ENCODE results near the gene WNT1. TPM values are rescaled to one million over a fixed set of nuclear protein-coding genes. Genes with fewer than 3 reads are reported as not detected.
A peak's percentile ranks its signal among the peaks of the same experiment; 100 is the strongest.

WNT1 gene
- total RNA-seq (not detected in 2 replicates), polyA plus RNA-seq (not detected in 2 replicates), polyA minus RNA-seq (not detected in 2 replicates), Bru-seq, nascent RNA (not detected), BruChase-seq, experiment 1, labeled RNA remaining after a 6-hour chase (not detected), BruChase-seq, experiment 2, labeled RNA remaining after a 2-hour chase (not detected)
- polyA plus RNA-seq (2011; cell fraction: cytosol; rRNA removed) = not detected in 2 replicates
- polyA plus RNA-seq (2011; cell fraction: nucleus; rRNA removed) = not detected in 2 replicates
- not detected in 2 replicates for polyA plus RNA-seq (2012)
- polyA minus RNA-seq (2011; cell fraction: cytosol; rRNA and poly(A)+ RNA removed) = not detected
- not detected in 2 replicates for polyA minus RNA-seq (2011; cell fraction: nucleus; rRNA and poly(A)+ RNA removed)
- long read RNA-seq = 0 reads

- TF ChIP-seq EZH2 (IDR thresholded peaks at IDR 0.05; ENCODE audit: borderline replicate concordance, low read depth, low read length, severe bottlenecking) = peak; percentile 97
- no peak for TF ChIP-seq FOS (IDR thresholded peaks at IDR 0.05; ENCODE audit: borderline replicate concordance, insufficient read depth, low read length)
- Histone ChIP-seq H2AFZ (ENCODE audit: low read depth, low read length) (no peak within 1 kb of the TSS), H3K4me2 (ENCODE audit: insufficient read depth, low read length) (no peak within 1 kb of the TSS), H3K27ac (ENCODE audit: insufficient read depth, low read depth, low read length) (no peak within 1 kb of the TSS), H3K9ac (replicated peaks; ENCODE audit: extremely low read depth, insufficient read depth, low read length) (no peak within 1 kb of the TSS), H3K4me3 (replicated peaks in 1 of 3; ENCODE audit: insufficient read depth in 1 of 3, low read depth in 1 of 3, low read length in 3 of 3) (no peak within 1 kb of the TSS), H3K27me3 (ENCODE audit: control insufficient read depth in 2 of 2, insufficient read depth in 2 of 2, low read length in 2 of 2) (peaks cover 60 to 63% of the 10 kb centered on the region in 2 experiments), H3K4me1 (ENCODE audit: control insufficient read depth, extremely low read depth, insufficient read depth, low read length) (peaks cover 13% of the 10 kb centered on the region), H3K9me1 (replicated peaks; ENCODE audit: control insufficient read depth, extremely low read depth, insufficient read depth, low read length) (no peaks in the 10 kb centered on the region), H3K9me3 (replicated peaks; ENCODE audit: control insufficient read depth, insufficient read depth, low read length) (no peaks in the 10 kb centered on the region), H3K36me3 (ENCODE audit: control insufficient read depth in 2 of 2, extremely low read depth in 1 of 2, insufficient read depth in 2 of 2, low read length in 2 of 2) (no peaks in the 10 kb centered on the region), H4K20me1 (replicated peaks; ENCODE audit: control insufficient read depth, extremely low read depth, insufficient read depth, low read length) (no peaks in the 10 kb centered on the region), H3K79me2 (ENCODE audit: control insufficient read depth, insufficient read depth, low read length) (no peaks in the 10 kb centered on the region)
- no TSS peak for BruUV-seq (replicated peaks)
- DNase-seq (ENCODE audit: low read depth, low spot score) (no peak), FAIRE-seq (no peak)
- intact Hi-C loops (cut with micrococcal nuclease) (loop anchor here (5.0 kb wide), 1 partner anchor 51 kb away; the partner anchor contains the start of gene FKBP11), dilution Hi-C loops (cut with MboI; ENCODE audit: extremely low pct_ligation_motif_present, low sequenced_read_pairs) (no loop called here)
- POLR2A ChIA-PET = no interaction called here
- CTCF ChIA-PET = interaction anchor here (0.7 to 11.2 kb wide), 18 partner anchors 10 to 125 kb away, joined by 3 to 175 read pairs (median 6); partner anchors contain the start of genes ARF3, DDN and FKBP11
These were observed at the start of gene WNT1 for GRCh38 chr12:48978291-48978740. Gene WNT1, plus strand, starts transcription at chr12:48978322. Its CDS starts 329 bp downstream, at chr12:48978651.

- CTCF ChIA-PET = interaction anchor here (0.8 to 2.3 kb wide), 5 partner anchors 25 to 76 kb away, joined by 3 to 11 read pairs (median 5); partner anchors contain the start of gene WNT1
- Histone ChIP-seq H3K4me2 (ENCODE audit: insufficient read depth, low read length) (no peak overlapping the region), H3K36me3 (ENCODE audit: control insufficient read depth in 2 of 2, extremely low read depth in 1 of 2, insufficient read depth in 2 of 2, low read length in 2 of 2) (peaks cover 5 to 16% of the 10 kb centered on the region in 2 experiments), H3K27me3 (ENCODE audit: control insufficient read depth in 2 of 2, insufficient read depth in 2 of 2, low read length in 2 of 2) (no peaks in the 10 kb centered on the region), H3K9ac (replicated peaks; ENCODE audit: extremely low read depth, insufficient read depth, low read length) (no peak overlapping the region), H3K4me3 (replicated peaks in 1 of 3; ENCODE audit: insufficient read depth in 1 of 3, low read depth in 1 of 3, low read length in 3 of 3) (no peak overlapping the region), H3K9me1 (replicated peaks; ENCODE audit: control insufficient read depth, extremely low read depth, insufficient read depth, low read length) (no peaks in the 10 kb centered on the region), H3K27ac (ENCODE audit: insufficient read depth, low read depth, low read length) (no peak overlapping the region), H3K9me3 (replicated peaks; ENCODE audit: control insufficient read depth, insufficient read depth, low read length) (no peaks in the 10 kb centered on the region), H2AFZ (ENCODE audit: low read depth, low read length) (no peak overlapping the region), H3K79me2 (ENCODE audit: control insufficient read depth, insufficient read depth, low read length) (no peaks in the 10 kb centered on the region), H4K20me1 (replicated peaks; ENCODE audit: control insufficient read depth, extremely low read depth, insufficient read depth, low read length) (no peaks in the 10 kb centered on the region), H3K4me1 (ENCODE audit: control insufficient read depth, extremely low read depth, insufficient read depth, low read length) (peaks cover 4% of the 10 kb centered on the region)
- DNase-seq (ENCODE audit: low read depth, low spot score) = no peak
- TF ChIP-seq EZH2 (IDR thresholded peaks at IDR 0.05; ENCODE audit: borderline replicate concordance, low read depth, low read length, severe bottlenecking) = no peak
- TF ChIP-seq POLR2AphosphoS5 (IDR thresholded peaks at IDR 0.05; ENCODE audit: insufficient read depth, low read depth, low read length) = no peak
- TF ChIP-seq GATA2 (IDR thresholded peaks at IDR 0.05; ENCODE audit: insufficient read depth, insufficient read length, low read depth, low read length) = no peak
- dilution Hi-C loops (cut with MboI; ENCODE audit: extremely low pct_ligation_motif_present, low sequenced_read_pairs) (no loop called here), intact Hi-C loops (cut with micrococcal nuclease) (loop anchor here (5.0 kb wide), 1 partner anchor 48 kb away; the partner anchor contains the start of gene WNT1)
- no TSS peak for BruUV-seq (replicated peaks)
- peak; percentile 15 for FAIRE-seq
- POLR2A ChIA-PET = no interaction called here
These were observed 48.6 kb upstream of the WNT1 start for GRCh38 chr12:48929551-48929950.

Measured in endothelial cell of umbilical vein (primary cell).